ENCODE results near the gene KIAA1217.

GRCh38 chr10:24344695-24345463 is 135.9 kb downstream of the KIAA1217 start:
- TF ChIP-seq, protein P1, sequence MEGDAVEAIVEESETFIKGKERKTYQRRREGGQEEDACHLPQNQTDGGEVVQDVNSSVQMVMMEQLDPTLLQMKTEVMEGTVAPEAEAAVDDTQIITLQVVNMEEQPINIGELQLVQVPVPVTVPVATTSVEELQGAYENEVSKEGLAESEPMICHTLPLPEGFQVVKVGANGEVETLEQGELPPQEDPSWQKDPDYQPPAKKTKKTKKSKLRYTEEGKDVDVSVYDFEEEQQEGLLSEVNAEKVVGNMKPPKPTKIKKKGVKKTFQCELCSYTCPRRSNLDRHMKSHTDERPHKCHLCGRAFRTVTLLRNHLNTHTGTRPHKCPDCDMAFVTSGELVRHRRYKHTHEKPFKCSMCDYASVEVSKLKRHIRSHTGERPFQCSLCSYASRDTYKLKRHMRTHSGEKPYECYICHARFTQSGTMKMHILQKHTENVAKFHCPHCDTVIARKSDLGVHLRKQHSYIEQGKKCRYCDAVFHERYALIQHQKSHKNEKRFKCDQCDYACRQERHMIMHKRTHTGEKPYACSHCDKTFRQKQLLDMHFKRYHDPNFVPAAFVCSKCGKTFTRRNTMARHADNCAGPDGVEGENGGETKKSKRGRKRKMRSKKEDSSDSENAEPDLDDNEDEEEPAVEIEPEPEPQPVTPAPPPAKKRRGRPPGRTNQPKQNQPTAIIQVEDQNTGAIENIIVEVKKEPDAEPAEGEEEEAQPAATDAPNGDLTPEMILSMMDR (conservative IDR thresholded peaks at IDR 0.05), result no peak
- TF ChIP-seq ZFX (IDR thresholded peaks at IDR 0.05), result no peak
